ENCODE data around the gene SH3GLB2. TPM values are rescaled to one million over a fixed set of nuclear protein-coding genes. Genes with fewer than 3 reads are reported as not detected.
A peak's percentile ranks its signal among the peaks of the same experiment; 100 is the strongest.

SH3GLB2 gene
- total RNA-seq, 1 donor from 2014 or later, result 76.1 TPM

- no peaks in the 10 kb centered on the region for H3K27me3 Mint-ChIP-seq (ENCODE audit: low read depth)
- no peaks in the 10 kb centered on the region for H3K9me3 Mint-ChIP-seq
- no peaks in the 10 kb centered on the region for H3K4me1 Mint-ChIP-seq
- H3K4me3 Mint-ChIP-seq, result no peak overlapping the region
- H3K36me3 Mint-ChIP-seq (ENCODE audit: low read depth), result no peaks in the 10 kb centered on the region
- no peak for TF ChIP-seq CTCF (conservative IDR thresholded peaks at IDR 0.05)
- DNase-seq (ENCODE audit: low read depth, low spot score), result no peak
- H3K27ac Mint-ChIP-seq (ENCODE audit: unreplicated experiment), result peak overlapping the region; percentile 35
Observed at GRCh38 chr9:129059796-129060785, 32.0 kb upstream of the SH3GLB2 start.

- no peaks in the 10 kb centered on the region for H3K27me3 Mint-ChIP-seq (ENCODE audit: low read depth)
- no peaks in the 10 kb centered on the region for H3K9me3 Mint-ChIP-seq
- H3K4me3 Mint-ChIP-seq, result no peak overlapping the region
- TF ChIP-seq CTCF (conservative IDR thresholded peaks at IDR 0.05), result no peak
- peaks cover 2% of the 10 kb centered on the region for H3K36me3 Mint-ChIP-seq (ENCODE audit: low read depth)
- no peaks in the 10 kb centered on the region for H3K4me1 Mint-ChIP-seq
- DNase-seq (ENCODE audit: low read depth, low spot score), result no peak
- H3K27ac Mint-ChIP-seq (ENCODE audit: unreplicated experiment), result no peak overlapping the region
Observed at GRCh38 chr9:129058965-129059795, 31.0 kb upstream of the SH3GLB2 start.

GRCh38 chr9:129054163-129054851 lies 26.2 kb upstream of the SH3GLB2 start:
- H3K36me3 Mint-ChIP-seq (ENCODE audit: low read depth), result peaks cover 2% of the 10 kb centered on the region
- TF ChIP-seq CTCF (conservative IDR thresholded peaks at IDR 0.05), result no peak
- H3K27me3 Mint-ChIP-seq (ENCODE audit: low read depth), result no peaks in the 10 kb centered on the region
- H3K4me3 Mint-ChIP-seq, result no peak overlapping the region
- H3K9me3 Mint-ChIP-seq, result no peaks in the 10 kb centered on the region
- H3K27ac Mint-ChIP-seq (ENCODE audit: unreplicated experiment), result no peak overlapping the region
- no peak for DNase-seq (ENCODE audit: low read depth, low spot score)
- no peaks in the 10 kb centered on the region for H3K4me1 Mint-ChIP-seq

GRCh38 chr9:129053020-129053419 lies 24.9 kb upstream of the SH3GLB2 start:
- TF ChIP-seq CTCF (conservative IDR thresholded peaks at IDR 0.05), result no peak
- Mint-ChIP-seq H3K36me3 (ENCODE audit: low read depth) (peaks cover 2% of the 10 kb centered on the region), H3K27ac (ENCODE audit: unreplicated experiment) (no peak overlapping the region), H3K9me3 (no peaks in the 10 kb centered on the region), H3K27me3 (ENCODE audit: low read depth) (no peaks in the 10 kb centered on the region), H3K4me3 (no peak overlapping the region), H3K4me1 (no peaks in the 10 kb centered on the region)
- DNase-seq (ENCODE audit: low read depth, low spot score), result no peak

GRCh38 chr9:129052592-129052991 lies 24.5 kb upstream of the SH3GLB2 start:
- no peak for TF ChIP-seq CTCF (conservative IDR thresholded peaks at IDR 0.05)
- Mint-ChIP-seq H3K27me3 (ENCODE audit: low read depth) (no peaks in the 10 kb centered on the region), H3K36me3 (ENCODE audit: low read depth) (peaks cover 2% of the 10 kb centered on the region), H3K4me3 (no peak overlapping the region), H3K9me3 (no peaks in the 10 kb centered on the region), H3K27ac (ENCODE audit: unreplicated experiment) (no peak overlapping the region), H3K4me1 (no peaks in the 10 kb centered on the region)
- no peak for DNase-seq (ENCODE audit: low read depth, low spot score)

Measured in neural crest cell (in vitro differentiated cells).